GM19025 (cell line): ENCODE measurements around the gene RGS19.

Experiments
- ATAC-seq: cut with Tn5 transposase; IDR thresholded peaks from one replicate; pipeline ENCODE4 v1.9.1; 2021; ENCODE audit warnings: mild to moderate bottlenecking, low read depth, moderate library complexity; ENCODE audit not compliant: unreplicated experiment

Gene RGS19

DNA sequence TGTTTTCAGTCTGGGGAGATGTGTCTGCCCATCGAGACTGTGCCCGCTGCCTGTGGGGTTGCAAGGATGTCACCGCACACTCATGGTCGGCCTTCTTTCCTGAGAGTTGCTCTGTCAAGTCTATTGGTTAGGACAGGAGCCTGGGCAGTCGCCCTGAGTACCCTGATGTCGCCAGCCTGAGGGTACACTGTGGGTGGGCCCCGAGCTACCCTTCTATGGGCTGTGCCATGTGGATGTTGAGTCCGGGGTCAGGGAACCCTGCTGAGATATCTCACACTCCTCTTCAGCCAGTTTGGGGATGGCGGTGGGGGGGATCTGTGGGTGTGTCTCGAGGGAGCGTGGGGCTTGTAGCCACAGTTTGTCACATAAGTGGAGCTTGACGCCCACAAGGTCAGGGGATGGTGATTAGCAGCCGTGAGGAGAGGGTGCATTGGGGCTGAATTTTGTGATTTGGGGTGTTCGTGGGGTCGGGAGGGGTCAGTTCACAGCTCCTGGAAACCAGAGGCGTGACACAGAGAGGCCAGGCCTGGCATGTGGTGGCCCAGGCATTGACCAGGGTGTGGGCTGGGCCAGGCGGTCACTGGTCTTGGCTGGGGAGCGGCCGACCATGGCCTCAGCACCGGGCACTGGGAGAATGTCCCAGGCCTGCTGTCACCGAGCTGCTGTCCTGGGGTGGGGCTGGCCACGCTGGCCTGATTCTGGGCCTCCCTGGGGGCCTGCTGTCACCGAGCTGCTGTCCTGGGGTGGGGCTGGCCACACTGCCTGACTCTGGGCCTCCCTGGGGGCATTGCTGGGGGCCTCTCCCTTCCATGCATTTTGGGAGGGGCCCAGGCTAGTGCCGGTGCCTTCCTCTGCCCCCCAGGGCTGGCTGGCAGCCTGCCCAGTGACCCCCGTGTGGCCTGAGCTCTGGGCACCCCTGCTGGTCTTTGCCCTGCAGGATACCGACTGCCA lies 29.7 kb upstream of the RGS19 start:
- no peak for ATAC-seq

DNA sequence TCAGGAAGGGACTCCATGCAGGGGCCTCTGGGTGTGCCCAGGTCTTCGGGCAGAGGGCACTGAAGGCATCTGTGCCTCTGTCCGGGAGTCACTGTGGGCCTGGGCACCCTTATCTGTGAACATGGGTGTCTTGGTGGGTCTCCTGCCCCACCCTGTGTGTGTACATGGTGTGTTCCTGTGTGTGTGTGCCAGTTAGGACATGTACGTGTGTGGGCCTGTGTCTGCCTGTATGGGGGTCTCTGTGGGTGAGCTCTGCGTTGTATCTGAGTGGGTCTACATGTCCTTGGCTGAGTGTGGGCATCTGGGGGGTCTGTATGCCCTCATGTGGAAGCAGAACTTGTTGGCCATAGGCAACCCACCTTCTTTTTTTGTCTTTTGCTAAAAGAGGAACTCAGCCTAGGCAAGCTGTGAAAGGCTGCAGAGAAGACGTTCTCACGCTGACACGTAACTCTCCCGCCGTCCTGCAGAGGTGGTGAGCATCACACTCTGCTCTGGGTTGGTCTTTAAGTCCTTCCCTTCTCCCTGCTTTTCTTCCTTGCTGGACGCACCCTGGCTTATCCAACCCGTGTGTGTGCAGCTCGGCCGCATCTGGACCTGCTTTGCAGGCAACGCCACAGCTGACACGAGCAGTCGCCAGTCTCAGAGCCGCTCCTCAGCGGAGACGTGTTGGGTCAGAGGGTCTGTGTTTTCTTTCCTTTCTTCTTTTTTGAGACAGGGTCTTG lies 28.6 kb upstream of the RGS19 start:
- ATAC-seq: no peak

DNA sequence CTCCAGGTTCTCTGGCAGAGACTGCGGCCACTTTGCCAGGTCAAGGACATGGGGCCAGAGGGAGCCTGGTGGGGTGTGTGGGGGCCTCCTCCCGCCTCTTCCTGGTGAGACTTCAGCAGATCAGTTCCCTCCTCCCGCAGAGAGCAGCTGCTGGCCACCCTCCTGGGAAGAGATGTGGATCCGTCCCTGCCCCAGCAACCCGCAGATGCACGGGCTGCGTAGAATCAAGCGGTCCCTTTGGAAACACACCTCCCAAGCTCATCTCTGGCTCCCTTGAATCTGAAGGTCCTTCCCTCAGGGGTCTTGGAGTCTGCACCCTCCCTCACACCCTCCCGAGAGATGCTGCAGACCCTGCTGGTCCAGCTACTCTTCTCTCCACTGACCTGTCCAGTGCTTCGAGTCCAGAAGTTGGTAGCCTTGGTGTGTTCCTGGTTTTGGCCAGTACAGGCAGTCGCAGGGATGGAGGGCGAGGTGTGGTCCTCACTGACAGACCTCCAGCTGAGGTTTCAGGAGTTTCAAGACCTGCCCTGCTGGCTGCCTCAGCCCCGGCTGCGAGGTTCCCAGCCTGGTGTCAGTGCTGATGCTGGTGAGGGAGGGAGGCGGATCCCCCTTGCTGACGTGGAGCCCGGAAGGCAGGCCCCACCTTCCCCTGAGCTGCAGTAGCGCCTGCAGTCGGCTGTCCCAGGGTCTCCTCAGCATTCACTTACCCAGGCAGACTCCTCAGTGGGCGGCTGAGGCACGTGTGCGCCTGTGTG lies 27.8 kb upstream of the RGS19 start, which contains the start of gene NPBWR2:
Gene NPBWR2 (minus strand): TSS at position 585 of the 755 bp plus-strand sequence. CDS start 734 bp downstream, outside the sequence.
- ATAC-seq: no peak

DNA sequence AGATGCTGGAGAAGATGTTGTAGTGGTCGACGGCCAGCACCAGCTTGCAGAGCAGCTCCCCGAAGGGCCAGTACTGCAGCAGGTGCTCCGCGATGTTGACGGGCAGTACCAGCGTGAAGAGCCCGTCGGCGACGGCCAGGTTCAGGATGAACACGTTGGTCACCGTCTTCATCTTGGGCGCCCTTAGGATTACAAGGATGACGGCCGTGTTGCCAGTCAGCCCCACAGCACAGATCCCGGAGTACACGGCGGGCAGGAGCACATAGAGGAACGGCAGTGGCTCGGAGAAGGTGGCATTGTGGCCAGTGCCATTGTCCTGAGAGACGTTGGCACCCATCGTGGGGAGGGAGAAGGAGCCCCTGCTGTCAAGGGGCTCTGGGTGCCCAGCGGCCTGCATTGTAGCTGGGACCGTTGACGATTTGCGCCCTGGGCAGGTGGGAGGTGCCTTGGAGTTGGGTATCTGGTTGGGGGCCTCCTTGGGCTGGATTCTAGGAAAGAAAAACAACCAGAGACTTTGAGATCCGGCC lies 27.2 kb upstream of the RGS19 start:
- no peak for ATAC-seq

DNA sequence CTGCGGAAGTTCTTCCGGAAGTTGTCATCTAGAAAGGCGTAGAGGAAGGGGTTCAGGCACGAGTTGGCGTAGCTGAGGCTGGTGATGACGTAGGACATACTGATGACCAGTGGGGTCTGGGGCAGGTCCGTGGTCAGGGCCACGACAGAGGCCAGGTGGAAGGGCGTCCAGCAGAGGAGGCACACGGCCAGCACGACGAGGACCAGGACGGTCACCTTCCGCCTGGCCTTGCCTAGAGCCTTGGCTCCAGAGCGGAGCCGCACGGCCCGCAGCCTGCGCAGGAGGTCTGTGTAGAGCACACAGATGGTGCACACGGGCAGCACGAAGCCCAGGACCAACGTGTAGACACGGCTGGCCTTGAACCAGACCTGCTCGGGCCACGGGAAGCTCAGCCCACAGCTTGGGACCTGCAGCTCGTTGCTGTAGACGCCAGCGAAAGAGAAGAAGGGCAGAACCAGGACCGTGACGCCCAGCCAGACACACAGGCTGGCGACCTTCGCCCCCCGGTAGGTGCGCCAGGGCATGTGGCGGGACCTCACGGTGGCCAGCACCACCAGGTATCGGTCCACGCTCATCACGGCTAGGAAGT lies 26.6 kb upstream of the RGS19 start:
- no peak for ATAC-seq

DNA sequence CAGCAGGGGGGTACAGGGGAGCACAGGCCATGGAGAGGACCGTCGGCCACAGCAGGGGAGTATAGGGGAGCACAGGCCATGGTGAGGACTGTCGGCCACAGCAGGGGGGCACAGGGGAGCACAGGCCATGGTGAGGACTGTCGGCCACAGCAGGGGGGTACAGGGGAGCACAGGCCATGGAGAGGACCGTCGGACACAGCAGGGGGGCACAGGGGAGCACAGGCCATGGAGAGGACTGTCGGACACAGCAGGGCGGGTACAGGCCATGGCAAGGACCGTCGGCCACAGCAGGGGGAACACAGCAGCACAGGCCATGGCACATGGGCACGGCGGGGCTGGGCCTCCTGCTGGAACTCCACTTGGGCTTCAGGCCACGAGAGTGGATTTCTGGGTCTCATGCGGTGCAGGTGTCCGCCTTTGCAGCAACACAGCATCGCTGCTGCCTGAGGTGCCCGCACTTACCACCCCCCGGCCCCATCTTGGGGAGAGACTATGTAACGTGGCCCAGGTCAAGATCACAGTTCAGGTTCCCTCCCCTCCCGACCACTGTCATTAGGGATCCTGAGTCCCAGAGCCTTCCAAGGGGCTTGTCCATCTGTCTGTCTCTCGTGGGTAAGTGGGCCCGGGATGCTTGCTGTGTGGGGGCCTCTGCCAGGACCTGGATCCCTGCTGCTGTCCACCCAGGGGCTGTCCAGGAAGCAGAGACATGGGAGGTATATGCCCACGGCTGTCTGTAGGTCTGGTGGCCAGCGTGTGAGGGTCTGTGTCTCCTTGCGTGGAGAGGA lies 25.5 kb upstream of the RGS19 start:
- no peak for ATAC-seq

DNA sequence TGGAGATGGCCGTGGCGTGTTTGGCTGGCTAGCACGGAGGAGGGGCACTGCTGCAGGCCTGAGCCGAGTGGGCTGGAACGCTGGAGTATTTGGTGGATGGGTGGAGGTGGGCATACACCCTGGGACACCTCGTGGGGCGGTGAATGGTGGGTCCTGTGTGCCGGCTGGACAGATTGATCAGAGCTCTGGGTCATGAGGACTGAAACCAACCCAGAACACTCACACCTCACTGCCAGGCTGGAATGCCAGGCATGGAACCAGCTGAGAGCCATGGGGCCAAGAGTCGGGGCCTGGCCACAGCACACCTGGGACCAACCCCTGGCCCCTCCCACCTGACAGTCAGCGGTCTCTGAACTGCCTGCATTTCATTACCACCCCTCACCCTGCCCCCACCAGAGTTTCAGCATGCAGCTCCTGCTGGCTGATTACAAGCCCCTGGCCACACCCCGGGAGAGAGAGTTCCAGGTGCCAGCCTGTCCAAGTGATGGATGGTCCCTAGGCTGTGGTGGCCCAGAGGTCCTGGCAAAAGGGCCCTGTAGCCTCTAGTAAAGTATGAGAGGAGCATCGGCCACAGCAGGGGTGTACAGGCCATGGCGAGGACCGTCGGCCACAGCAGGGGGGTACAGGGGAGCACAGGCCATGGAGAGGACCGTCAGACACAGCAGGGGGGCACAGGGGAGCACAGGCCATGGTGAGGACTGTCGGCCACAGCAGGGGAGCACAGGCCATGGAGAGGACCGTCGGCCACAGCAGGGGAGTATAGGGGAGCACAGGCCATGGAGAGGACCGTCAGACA lies 24.8 kb upstream of the RGS19 start:
- no peak for ATAC-seq

DNA sequence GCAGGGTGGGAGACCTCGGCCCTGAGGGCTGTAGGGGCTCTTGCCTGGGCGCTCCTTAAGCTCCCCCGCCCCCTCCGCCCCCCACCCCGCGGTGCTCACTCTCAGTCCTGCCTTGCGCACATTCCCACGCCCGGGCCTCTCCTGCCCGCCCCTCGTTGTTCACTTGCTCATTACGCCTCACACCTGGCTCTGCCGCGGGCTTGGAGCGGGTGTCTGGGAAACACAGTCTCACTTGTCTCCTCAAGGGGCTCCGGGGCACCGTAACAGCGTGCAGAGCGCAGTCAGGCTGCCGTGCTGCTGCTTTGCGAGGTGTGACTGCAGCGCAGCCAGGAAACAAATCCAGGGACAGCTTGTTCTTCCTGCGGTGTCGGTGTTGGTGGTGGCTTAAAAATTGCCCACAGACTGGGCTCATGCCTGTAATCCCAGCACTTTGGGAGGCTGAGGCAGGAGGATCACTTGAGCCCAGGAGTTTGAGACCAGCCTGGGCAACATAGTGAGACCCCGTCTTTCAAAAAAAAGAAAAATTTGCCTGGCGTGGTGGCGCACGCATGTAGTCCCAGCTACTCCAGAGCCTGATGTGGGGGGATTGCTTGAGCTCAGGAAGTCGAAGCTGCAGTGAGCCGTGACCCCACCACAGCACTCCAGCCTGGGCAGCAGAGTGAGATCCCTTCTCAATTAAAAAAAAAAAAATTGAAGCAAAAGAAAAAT lies 23.5 kb upstream of the RGS19 start:
- ATAC-seq: no peak

DNA sequence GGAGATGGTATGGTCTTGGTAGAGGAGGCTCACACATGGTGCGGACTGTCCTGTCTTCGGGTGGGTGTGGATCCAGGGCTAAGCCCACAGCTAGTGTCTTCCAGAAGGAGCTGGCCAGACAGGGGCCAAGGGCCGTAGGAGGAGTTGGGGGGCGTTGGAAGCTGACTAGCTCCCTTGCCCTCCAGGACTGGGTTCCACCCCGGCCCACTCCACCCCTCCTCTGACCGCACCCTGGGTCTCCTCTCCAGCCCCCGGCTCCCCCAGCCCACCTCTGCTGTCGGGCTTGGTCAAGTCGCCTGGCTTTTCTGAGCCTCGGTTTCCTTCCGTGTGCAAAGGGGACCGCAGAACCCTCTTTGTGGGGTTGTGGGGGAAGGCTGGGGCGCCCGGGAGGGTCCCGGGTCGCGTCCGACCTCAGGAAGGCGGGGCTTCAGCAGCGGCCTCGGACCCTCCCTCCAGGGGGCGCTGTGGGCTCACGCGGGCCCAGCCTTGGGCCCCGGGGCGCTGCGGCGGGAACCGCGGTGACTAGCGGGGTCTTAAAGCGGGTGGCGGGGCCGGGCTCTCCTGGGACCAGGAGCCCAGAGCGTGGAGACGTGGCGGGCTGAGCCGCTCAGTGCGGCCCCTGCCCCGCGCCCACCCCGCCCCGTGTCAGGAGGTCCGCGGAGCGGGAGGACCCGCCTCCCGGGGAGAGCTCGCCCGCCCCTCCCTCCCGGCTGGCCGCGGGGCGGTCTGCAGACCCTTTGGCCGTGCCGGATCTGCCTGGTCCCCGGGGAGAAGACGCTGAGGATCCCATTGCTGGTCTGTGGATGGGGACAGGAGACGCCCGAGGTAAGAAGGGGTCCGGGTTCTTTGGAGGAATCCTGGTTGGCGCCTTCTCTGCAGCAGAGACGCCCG lies 22.7 kb upstream of the RGS19 start:
- no peak for ATAC-seq

DNA sequence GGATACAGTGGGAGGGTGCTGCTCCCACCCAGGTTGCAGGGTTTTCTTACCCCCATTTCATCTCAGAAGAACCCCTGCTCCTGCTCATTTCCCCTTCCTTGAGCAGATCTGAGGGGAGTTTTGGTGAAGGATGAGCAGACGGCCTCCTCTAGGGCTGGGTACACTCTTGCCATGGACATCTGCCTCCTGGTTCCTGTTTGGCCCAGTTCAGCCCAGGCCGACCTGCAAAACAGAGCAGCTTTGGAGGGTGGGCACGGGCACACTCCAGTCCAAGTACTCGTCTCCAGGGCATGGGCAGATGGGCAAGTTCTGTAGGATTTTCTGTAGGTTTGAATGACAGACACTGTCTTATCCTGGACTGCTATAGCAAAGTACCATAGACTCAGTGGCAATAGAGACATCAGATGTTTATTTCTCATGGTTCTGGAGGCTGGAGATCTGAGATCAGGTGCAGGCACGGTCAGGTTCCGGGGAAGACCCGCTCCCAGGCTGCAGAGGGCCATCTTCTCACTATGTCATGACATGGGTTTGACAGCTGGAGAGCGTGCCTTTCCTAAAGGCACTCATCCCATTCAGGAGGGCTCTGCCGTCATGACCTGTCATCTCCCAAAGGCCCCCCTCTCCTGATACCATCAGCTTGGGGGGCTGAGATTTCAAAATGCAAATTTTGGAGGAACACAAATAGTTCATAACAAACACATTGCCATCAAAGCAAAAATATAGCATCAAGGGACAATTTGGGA lies 21.8 kb upstream of the RGS19 start:
- ATAC-seq: no peak

DNA sequence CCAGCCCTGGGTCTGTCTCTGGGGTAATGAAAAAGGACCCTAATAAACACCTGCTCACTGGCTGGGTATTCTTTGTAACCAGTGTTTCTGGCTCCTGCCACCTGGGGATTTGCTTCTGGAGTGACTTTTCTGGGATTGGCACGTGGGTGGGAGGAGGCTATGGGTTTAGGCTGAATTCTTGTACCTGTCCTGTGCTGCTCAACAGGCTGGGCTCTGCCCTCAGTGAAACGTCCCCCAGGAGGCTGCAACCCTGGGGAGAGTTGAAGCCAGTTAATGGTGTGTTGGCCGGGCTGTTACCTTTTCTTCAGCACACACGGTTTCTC lies 21.2 kb upstream of the RGS19 start:
- ATAC-seq: no peak

DNA sequence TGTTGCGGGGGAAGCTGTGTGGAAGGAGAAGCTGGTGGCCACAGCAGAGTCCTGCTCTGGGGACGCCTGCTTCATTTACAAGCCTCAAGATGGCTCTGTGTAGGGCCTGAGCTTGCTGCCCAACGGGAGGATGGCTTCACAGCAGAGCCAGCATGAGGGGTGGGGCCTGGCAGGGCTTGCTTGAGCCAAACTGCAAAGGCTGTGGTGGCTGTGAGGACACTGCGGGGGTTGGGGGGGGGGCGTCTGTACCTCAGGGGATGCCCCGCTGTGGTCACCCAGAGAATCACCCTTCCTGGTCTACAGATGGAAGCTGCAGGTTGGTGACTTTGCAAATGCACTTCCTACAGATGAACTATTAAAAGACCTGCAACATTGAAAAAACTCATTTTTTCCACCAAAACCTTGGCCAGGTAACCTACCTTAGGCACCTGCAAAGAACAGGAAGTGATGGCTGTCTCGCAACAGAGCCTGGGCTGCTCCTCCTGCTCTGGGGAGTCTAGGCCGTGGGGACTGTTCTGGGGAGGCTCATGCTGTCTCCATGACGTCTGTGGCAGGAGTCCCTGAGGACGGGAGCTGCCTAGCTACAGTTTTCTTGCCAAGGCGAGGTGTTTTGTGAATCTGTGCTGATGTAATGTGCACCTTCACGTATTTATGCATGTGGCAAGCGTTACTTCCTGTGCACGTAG lies 20.7 kb upstream of the RGS19 start:
- no peak for ATAC-seq

DNA sequence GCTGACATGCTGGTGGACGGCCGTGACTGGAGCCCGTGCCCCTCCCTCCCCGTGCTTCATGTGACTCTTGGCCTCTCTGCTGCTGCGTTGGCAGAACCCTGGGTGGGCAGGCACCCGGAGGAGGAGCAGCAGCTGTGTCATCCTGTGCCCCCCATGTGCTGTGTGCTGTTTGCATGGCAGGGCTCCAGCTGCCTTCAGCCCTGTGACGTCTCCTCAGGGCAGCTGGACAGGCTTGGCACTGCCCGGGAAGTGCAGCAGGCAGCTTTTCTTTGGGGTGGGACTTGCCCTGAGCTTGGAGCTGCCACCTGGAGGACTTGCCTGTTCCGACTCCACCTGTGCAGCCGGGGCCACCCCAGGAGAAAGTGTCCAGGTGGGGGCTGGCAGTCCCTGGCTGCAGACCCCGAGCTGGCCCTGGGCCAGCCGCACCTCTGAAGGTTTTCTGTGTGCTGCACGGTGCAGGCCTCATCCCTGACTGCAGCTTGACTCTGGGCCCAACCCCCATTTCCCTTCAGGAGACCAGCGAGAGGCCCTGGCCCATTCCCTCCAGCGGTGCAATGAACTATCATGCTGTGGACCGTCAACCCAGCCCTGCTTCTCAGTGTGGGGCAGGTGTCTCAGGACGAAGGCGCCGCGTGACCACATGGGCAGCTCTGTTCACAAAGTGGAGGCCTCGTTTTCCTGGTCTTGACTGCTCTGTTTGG lies 19.9 kb upstream of the RGS19 start:
- no peak for ATAC-seq

DNA sequence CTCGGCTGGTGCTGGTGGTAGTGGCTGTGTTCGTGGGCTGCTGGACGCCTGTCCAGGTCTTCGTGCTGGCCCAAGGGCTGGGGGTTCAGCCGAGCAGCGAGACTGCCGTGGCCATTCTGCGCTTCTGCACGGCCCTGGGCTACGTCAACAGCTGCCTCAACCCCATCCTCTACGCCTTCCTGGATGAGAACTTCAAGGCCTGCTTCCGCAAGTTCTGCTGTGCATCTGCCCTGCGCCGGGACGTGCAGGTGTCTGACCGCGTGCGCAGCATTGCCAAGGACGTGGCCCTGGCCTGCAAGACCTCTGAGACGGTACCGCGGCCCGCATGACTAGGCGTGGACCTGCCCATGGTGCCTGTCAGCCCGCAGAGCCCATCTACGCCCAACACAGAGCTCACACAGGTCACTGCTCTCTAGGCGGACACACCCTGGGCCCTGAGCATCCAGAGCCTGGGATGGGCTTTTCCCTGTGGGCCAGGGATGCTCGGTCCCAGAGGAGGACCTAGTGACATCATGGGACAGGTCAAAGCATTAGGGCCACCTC lies 19.2 kb upstream of the RGS19 start:
- no peak for ATAC-seq

DNA sequence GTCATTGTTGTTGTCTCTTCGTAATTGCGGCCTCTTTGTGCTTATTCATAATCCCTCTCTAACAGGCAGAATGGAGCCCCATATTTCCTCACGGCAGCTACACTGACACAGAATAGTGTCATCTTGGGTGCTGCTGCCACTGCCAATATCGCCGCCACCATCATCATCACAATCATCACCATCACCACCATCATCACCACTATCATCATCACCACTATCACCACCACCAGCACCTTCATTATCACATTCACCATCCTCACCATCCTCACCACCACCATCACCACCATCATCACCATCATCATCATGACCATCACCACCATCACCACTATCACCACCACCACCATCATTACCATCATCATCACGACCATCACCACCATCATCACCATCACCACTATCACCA lies 17.2 kb upstream of the RGS19 start:
- ATAC-seq: no peak
